Common myeloid progenitor, CD34-positive (primary cell): ENCODE results near the gene COPG1.
"Not testable (repeated sequence)": the region's sequence is repeated elsewhere in the genome, so short reads cannot be mapped to it uniquely, and the experiment has no call there.

ENCODE experiments used
- CTCF ChIA-PET: fragments of 350-600 bp; sonication (Branson Sonifier 250); formaldehyde crosslinking; loops from one replicate; lab custom pipeline; 2021; ENCODE audit warnings: antibody characterized with exemption; lab: Charles Lee
- POLR2A ChIA-PET: fragments of 350-600 bp; sonication (Branson Sonifier 250); formaldehyde crosslinking; loops from one replicate; lab custom pipeline; 2021; ENCODE audit warnings: antibody characterized with exemption; lab: Charles Lee
- DNase-seq, 3 donors: peaks; one replicate each; pipeline versions ENCODE4 v3.0.0 to v3.0.0-alpha.2; 2013
- H3K27ac ChIP-seq, 2 experiments: 1 replicate in 1 of 2; 2 replicates in 1 of 2; pipeline ENCODE4 v1.7.0; 2013; ENCODE audit warnings: inconsistent platforms in 2 of 2, low read length in 2 of 2, mild to moderate bottlenecking in 2 of 2, low read depth in 1 of 2, moderate library complexity in 1 of 2; ENCODE audit not compliant: severe bottlenecking in 2 of 2, insufficient read depth in 1 of 2, poor library complexity in 1 of 2
- H3K27me3 ChIP-seq, 5 experiments: replicated peaks in 2 of 5; 1 replicate in 3 of 5; 2 replicates in 2 of 5; pipeline versions ENCODE4 v1.6.1 to v1.7.0; 2013; ENCODE audit warnings: low read length in 4 of 5, mild to moderate bottlenecking in 2 of 5, moderate library complexity in 2 of 5, inconsistent platforms in 1 of 5; ENCODE audit not compliant: insufficient read depth in 5 of 5, control insufficient read depth in 4 of 5
- H3K36me3 ChIP-seq, 4 experiments: 1 replicate in 2 of 4; 2 replicates in 2 of 4; pipeline versions ENCODE4 v1.6.1 to v1.7.0; 2013; ENCODE audit warnings: low read length in 3 of 4, control low read depth in 1 of 4, mild to moderate bottlenecking in 1 of 4; ENCODE audit not compliant: control insufficient read depth in 4 of 4, insufficient read depth in 4 of 4
- H3K4me1 ChIP-seq, 4 experiments: 1 replicate in 3 of 4; 2 replicates in 1 of 4; pipeline versions ENCODE4 v1.6.1 to v1.7.1; 2013; ENCODE audit warnings: low read length in 3 of 4, mild to moderate bottlenecking in 3 of 4, control low read depth in 1 of 4, inconsistent platforms in 1 of 4, moderate library complexity in 1 of 4; ENCODE audit not compliant: control insufficient read depth in 4 of 4, insufficient read depth in 4 of 4; ENCODE audit errors: control extremely low read depth in 1 of 4
- H3K4me3 ChIP-seq, 7 experiments: 1 replicate in 4 of 7; 2 replicates in 3 of 7; pipeline versions ENCODE4 v1.5.1 to v1.7.0; 2013; ENCODE audit warnings: mild to moderate bottlenecking in 7 of 7, low read length in 6 of 7, moderate library complexity in 6 of 7, inconsistent platforms in 2 of 7, low read depth in 2 of 7, control low read depth in 1 of 7; ENCODE audit not compliant: insufficient read depth in 4 of 7, control insufficient read depth in 1 of 7; ENCODE audit errors: extremely low read depth in 1 of 7
- H3K9me3 ChIP-seq, 5 experiments: 1 replicate in 4 of 5; 2 replicates in 1 of 5; pipeline versions ENCODE4 v1.6.1 to v1.7.1; 2013; ENCODE audit warnings: low read length in 4 of 5, mild to moderate bottlenecking in 2 of 5, inconsistent platforms in 1 of 5, low read depth in 1 of 5, moderate library complexity in 1 of 5; ENCODE audit not compliant: control insufficient read depth in 4 of 5, insufficient read depth in 2 of 5; ENCODE audit errors: control extremely low read depth in 1 of 5
- WGBS: methylation state at CpG from one replicate; pipeline ENCODE4 v1.1.5; 2013; ENCODE audit not compliant: insufficient coverage; 5-methylcytosine and 5-hydroxymethylcytosine counted together

COPG1 gene

DNA sequence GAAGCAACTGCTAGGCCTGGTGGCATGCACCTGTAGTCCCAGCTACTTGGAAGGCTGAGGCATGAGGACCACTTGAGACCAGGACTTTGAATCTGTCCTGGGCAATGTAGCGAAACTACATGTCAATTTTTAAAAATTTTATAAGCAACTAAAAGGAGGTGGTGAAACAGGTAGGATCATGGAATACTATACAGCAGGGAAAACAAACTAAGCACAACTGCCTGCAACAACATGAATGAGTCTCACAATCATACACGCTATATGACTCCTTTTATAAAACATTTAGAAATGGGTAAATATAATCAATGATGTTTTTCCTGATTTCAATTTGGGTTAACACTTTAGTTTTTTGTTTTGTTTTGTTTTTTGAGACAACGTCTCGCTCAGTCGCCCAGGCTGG lies 36.2 kb upstream of the COPG1 start:
- CTCF ChIA-PET: interaction anchor here (0.9 to 1.5 kb wide), 3 partner anchors 9 to 34 kb away, joined by 3 read pairs; no protein-coding TSS in a partner anchor
- no peaks in the 10 kb centered on the region for H3K27me3 ChIP-seq
- no peak for DNase-seq
- H3K9me3 ChIP-seq: no peaks in the 10 kb centered on the region
- no peaks in the 10 kb centered on the region for H3K36me3 ChIP-seq
- no peak overlapping the region for H3K27ac ChIP-seq
- WGBS: 100% methylated on average over 3 of the region's 5 CpGs
- POLR2A ChIA-PET: no interaction called here
- peaks cover 0 to 6% (median 1%) of the 10 kb centered on the region in 4 experiments for H3K4me1 ChIP-seq
- no peak overlapping the region for H3K4me3 ChIP-seq

DNA sequence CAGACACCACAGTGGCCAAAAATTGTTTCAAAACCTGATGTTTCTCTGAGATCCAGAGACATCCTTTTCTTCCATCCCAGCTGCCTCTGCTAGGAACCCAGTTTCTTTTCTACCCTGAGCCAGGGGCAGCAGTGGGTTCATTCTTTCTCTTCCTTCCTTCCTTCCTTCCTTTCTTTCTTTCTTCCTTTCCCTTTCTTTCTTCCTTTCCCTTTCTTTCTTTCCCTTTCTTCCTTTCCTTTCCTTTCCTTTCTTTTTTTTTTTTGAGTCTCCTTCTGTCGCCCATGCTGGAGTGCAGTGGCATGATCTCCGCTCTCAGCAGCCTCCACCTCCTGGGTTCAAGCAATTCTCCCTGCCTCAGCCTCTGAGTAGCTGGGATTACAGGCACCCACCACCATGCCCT lies 30.7 kb upstream of the COPG1 start:
- DNase-seq: no peak
- Histone ChIP-seq H3K9me3 (no peaks in the 10 kb centered on the region), H3K36me3 (no peaks in the 10 kb centered on the region), H3K27me3 (no peaks in the 10 kb centered on the region), H3K27ac (no peak overlapping the region), H3K4me3 (no peak overlapping the region), H3K4me1 (no peaks in the 10 kb centered on the region)
- ChIA-PET POLR2A (interaction anchor here (0.7 kb wide), 1 partner anchor 17 kb away, joined by 3 read pairs; no protein-coding TSS in a partner anchor), CTCF (no interaction called here)
- WGBS: 100% methylated on average over 1 of the region's 2 CpGs

GRCh38 chr3:129224387-129224786 lies 25.0 kb upstream of the COPG1 start:
- H3K36me3 ChIP-seq, H3K27me3 ChIP-seq, H3K9me3 ChIP-seq: not testable (repeated sequence)
- Histone ChIP-seq H3K27ac (peak overlapping the region in 1 of 2 experiments; percentile 36), H3K4me3 (peak overlapping the region in 1 of 7 experiments; percentile 48), H3K4me1 (peaks cover 23 to 50% (median 34%) of the 10 kb centered on the region in 4 experiments)
- DNase-seq: peak in 1 of 3 donors; percentile 36
- CTCF ChIA-PET: interaction anchor here (1.3 to 3.8 kb wide), 7 partner anchors 9 to 62 kb away, joined by 3 to 23 read pairs (median 4); no protein-coding TSS in a partner anchor
- POLR2A ChIA-PET: interaction anchor here (0.6 kb wide), 1 partner anchor 25 kb away, joined by 4 read pairs; the partner anchor contains the start of gene COPG1
- no CpG with 5 or more reads among the region's 1 CpG for WGBS

GRCh38 chr3:129224984-129225393 lies 24.4 kb upstream of the COPG1 start:
- peaks cover 23 to 56% (median 39%) of the 10 kb centered on the region in 4 experiments for H3K4me1 ChIP-seq
- H3K9me3 ChIP-seq: no peaks in the 10 kb centered on the region
- peak overlapping the region in 6 of 7 experiments; percentile 33 to 76 (median 50) for H3K4me3 ChIP-seq
- H3K27me3 ChIP-seq: no peaks in the 10 kb centered on the region
- CTCF ChIA-PET: interaction anchor here (1.0 to 3.8 kb wide), 12 partner anchors 9 to 63 kb away, joined by 3 to 23 read pairs (median 4); no protein-coding TSS in a partner anchor
- no peaks in the 10 kb centered on the region for H3K36me3 ChIP-seq
- H3K27ac ChIP-seq: peak overlapping the region; percentile 2 to 36
- 2% methylated on average over 6 of the region's 9 CpGs for WGBS
- peak in 1 of 3 donors; percentile 47 for DNase-seq
- POLR2A ChIA-PET: interaction anchor here (0.6 kb wide), 1 partner anchor 25 kb away, joined by 4 read pairs; the partner anchor contains the start of gene COPG1

- DNase-seq: peak in 1 of 3 donors; percentile 47
- Histone ChIP-seq H3K36me3 (no peaks in the 10 kb centered on the region), H3K4me3 (no peak overlapping the region), H3K27me3 (no peaks in the 10 kb centered on the region), H3K9me3 (no peaks in the 10 kb centered on the region), H3K27ac (no peak overlapping the region), H3K4me1 (peaks cover 23 to 68% (median 46%) of the 10 kb centered on the region in 4 experiments)
- CTCF ChIA-PET: interaction anchor here (1.2 to 3.8 kb wide), 5 partner anchors 10 to 64 kb away, joined by 3 to 23 read pairs (median 5); no protein-coding TSS in a partner anchor
- WGBS: 80% methylated on average over 5 of the region's 6 CpGs
- POLR2A ChIA-PET: no interaction called here
Observed at GRCh38 chr3:129226374-129226773, 23.0 kb upstream of the COPG1 start.

- Histone ChIP-seq H3K4me3 (no peak overlapping the region), H3K4me1 (peaks cover 23 to 85% (median 55%) of the 10 kb centered on the region in 4 experiments), H3K36me3 (no peaks in the 10 kb centered on the region), H3K27me3 (no peaks in the 10 kb centered on the region), H3K9me3 (no peaks in the 10 kb centered on the region), H3K27ac (no peak overlapping the region)
- CTCF ChIA-PET: interaction anchor here (1.1 to 3.8 kb wide), 5 partner anchors 10 to 45 kb away, joined by 3 to 27 read pairs (median 4); partner anchors contain the start of gene CNBP
- POLR2A ChIA-PET: no interaction called here
- DNase-seq: peak in 2 of 3 donors; percentile 43 to 64
- WGBS: 43% methylated on average over 8 of the region's 11 CpGs
Observed at GRCh38 chr3:129228891-129229585, 20.4 kb upstream of the COPG1 start.
